ENCODE data around the gene USH1C. TPM values are rescaled to one million over a fixed set of nuclear protein-coding genes. Genes with fewer than 3 reads are reported as not detected.

Gene USH1C
- total and polyA plus RNA-seq, 2 of the 4 experiments (the other 2 are of a cell fraction), result not detected

DNA sequence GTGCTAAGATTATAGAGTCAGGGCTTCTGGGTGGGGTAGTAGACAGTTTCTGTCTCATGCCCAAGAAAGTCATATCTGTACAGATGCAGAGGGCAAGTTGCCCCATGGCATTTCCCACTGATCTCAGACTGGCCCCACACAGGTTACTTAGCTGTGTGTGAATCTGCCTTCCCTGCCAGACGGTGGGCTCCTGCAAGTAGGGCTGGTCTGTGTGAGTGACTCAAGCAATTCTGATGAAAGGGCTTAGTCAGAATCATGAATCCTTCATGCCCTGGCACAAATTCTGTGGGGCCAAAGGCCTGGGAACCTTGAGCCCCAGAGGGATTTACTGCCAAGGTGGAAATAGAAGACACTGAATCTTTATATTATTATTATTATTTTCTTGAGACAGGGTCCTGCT, 30.4 kb downstream of the USH1C start:
- no peak overlapping the region for H2BK15ac ChIP-seq (ENCODE audit: low read depth, low read length)
- no peak overlapping the region for H3K14ac ChIP-seq (replicated peaks; ENCODE audit: low read depth, low read length)
- POLR2A ChIA-PET (ENCODE audit: unreplicated experiment), result no interaction called here
- H2BK20ac ChIP-seq (ENCODE audit: low read depth, low read length), result no peak overlapping the region
- no peaks in the 10 kb centered on the region; the same call in 1 of the 2 replicates for H3K9me1 ChIP-seq (ENCODE audit: insufficient read depth, low read length)
- no peaks in the 10 kb centered on the region for H3K36me3 ChIP-seq (ENCODE audit: control insufficient read depth, insufficient read depth, low read length)
- no peak overlapping the region for H3K56ac ChIP-seq (ENCODE audit: extremely low read depth, insufficient read depth, low read length)
- DNase-seq (no peak), ATAC-seq (ENCODE audit: low read depth) (no peak)
- H4K5ac ChIP-seq (ENCODE audit: low read depth, low read length), result no peak overlapping the region
- TF ChIP-seq SMC3 (IDR thresholded peaks at IDR 0.05; ENCODE audit: low read depth, low read length), result no peak
- no peak for TF ChIP-seq CEBPB (IDR thresholded peaks at IDR 0.05; ENCODE audit: low read depth, low read length)
- TF ChIP-seq MAZ (IDR thresholded peaks at IDR 0.05; ENCODE audit: borderline replicate concordance, low read depth, low read length), result no peak
- TF ChIP-seq MXI1 (IDR thresholded peaks at IDR 0.05; ENCODE audit: borderline replicate concordance, low read depth, low read length), result no peak
- no peak for TF ChIP-seq BHLHE40 (IDR thresholded peaks at IDR 0.05; ENCODE audit: low read depth, low read length)
- TF ChIP-seq NFE2L2 (IDR thresholded peaks at IDR 0.05; ENCODE audit: low read depth, low read length), result no peak
- TF ChIP-seq POLR2A (IDR thresholded peaks at IDR 0.05; ENCODE audit: low read depth, low read length), result no peak
- no peak for TF ChIP-seq CHD1 (IDR thresholded peaks at IDR 0.05; ENCODE audit: low read depth, low read length)
- TF ChIP-seq RCOR1 (IDR thresholded peaks at IDR 0.05; ENCODE audit: insufficient replicate concordance, low read length), result no peak
- TF ChIP-seq, protein P1, sequence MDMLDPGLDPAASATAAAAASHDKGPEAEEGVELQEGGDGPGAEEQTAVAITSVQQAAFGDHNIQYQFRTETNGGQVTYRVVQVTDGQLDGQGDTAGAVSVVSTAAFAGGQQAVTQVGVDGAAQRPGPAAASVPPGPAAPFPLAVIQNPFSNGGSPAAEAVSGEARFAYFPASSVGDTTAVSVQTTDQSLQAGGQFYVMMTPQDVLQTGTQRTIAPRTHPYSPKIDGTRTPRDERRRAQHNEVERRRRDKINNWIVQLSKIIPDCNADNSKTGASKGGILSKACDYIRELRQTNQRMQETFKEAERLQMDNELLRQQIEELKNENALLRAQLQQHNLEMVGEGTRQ (IDR thresholded peaks at IDR 0.05; ENCODE audit: low read depth, low read length), result no peak
- no peak for TF ChIP-seq RFX5 (IDR thresholded peaks at IDR 0.05; ENCODE audit: low read depth, low read length)
- TF ChIP-seq MAFK (IDR thresholded peaks at IDR 0.05; ENCODE audit: low read depth, low read length), result no peak
- TF ChIP-seq, protein P2, sequence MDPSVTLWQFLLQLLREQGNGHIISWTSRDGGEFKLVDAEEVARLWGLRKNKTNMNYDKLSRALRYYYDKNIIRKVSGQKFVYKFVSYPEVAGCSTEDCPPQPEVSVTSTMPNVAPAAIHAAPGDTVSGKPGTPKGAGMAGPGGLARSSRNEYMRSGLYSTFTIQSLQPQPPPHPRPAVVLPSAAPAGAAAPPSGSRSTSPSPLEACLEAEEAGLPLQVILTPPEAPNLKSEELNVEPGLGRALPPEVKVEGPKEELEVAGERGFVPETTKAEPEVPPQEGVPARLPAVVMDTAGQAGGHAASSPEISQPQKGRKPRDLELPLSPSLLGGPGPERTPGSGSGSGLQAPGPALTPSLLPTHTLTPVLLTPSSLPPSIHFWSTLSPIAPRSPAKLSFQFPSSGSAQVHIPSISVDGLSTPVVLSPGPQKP (IDR thresholded peaks at IDR 0.05; ENCODE audit: borderline replicate concordance, low read depth, low read length), result no peak
- TF ChIP-seq FOS (IDR thresholded peaks at IDR 0.05; ENCODE audit: low read depth, low read length), result no peak
- no peak for TF ChIP-seq RAD21 (IDR thresholded peaks at IDR 0.05; ENCODE audit: low read length)
- CTCF ChIA-PET, result no interaction called here
- no peaks in the 10 kb centered on the region for H3K9me3 ChIP-seq (ENCODE audit: control insufficient read depth, insufficient read depth, low read length)
- H2BK120ac ChIP-seq (ENCODE audit: low read depth, low read length), result no peak overlapping the region
- H3K27me3 ChIP-seq (ENCODE audit: control insufficient read depth, insufficient read depth, low read length), result peaks cover 20% of the 10 kb centered on the region
- H3K4ac ChIP-seq (ENCODE audit: low read depth, low read length), result no peak overlapping the region
- no peak overlapping the region for H3K9ac ChIP-seq (ENCODE audit: low read depth, low read length)
- no peak overlapping the region for H3K18ac ChIP-seq (ENCODE audit: low read depth, low read length)
- no peak overlapping the region for H2AK5ac ChIP-seq (ENCODE audit: low read depth, low read length)
- intact Hi-C loops (cut with micrococcal nuclease), result no loop called here
- H3K27ac ChIP-seq (ENCODE audit: insufficient read depth, low read length), result no peak overlapping the region
- H3K4me1 ChIP-seq (ENCODE audit: control insufficient read depth, insufficient read depth, low read length), result no peaks in the 10 kb centered on the region
- no peak overlapping the region for H2BK5ac ChIP-seq (ENCODE audit: low read depth, low read length, poor library complexity, severe bottlenecking)
- in situ Hi-C loops (cut with MboI; ENCODE audit: low sequenced_read_pairs), result loop anchor here (25.0 kb wide), 1 partner anchor 577 kb away; no protein-coding TSS in a partner anchor
- WGBS, 2 experiments (ENCODE audit: extremely low coverage in 2 of 2, insufficient read length in 1 of 2), result no CpG with 5 or more reads among the region's 1 CpG
- no peak overlapping the region for H4K91ac ChIP-seq (ENCODE audit: insufficient read depth, low read depth, low read length)
- dilution Hi-C loops (cut with HindIII; ENCODE audit: low sequenced_read_pairs, unreplicated experiment), result no loop called here
- H4K8ac ChIP-seq (ENCODE audit: low read depth in 2 of 2, low read length in 2 of 2), result no peak overlapping the region
- H2AFZ ChIP-seq (replicated peaks; ENCODE audit: low read length, poor library complexity), result no peak overlapping the region
- no peak overlapping the region for H2AK9ac ChIP-seq (replicated peaks; ENCODE audit: low read depth, low read length, poor library complexity)
- no peaks in the 10 kb centered on the region for H4K20me1 ChIP-seq (ENCODE audit: insufficient read depth, low read length)
- BruUV-seq (replicated peaks), result no TSS peak
- H3K79me1 ChIP-seq (ENCODE audit: low read depth in 1 of 2, low read length in 2 of 2), result no peaks in the 10 kb centered on the region
- H3K23ac ChIP-seq (ENCODE audit: low read depth, low read length), result no peak overlapping the region
- H3K4me2 ChIP-seq (ENCODE audit: low read depth, low read length), result no peak overlapping the region
- no peak overlapping the region for H3K4me3 ChIP-seq (ENCODE audit: insufficient read depth, low read depth, low read length)

Measured in IMR-90 (cell line).